Mucosa of descending colon (tissue), 3 donors: ENCODE measurements around the gene GATD1. TPM values are rescaled to one million over a fixed set of nuclear protein-coding genes. Genes with fewer than 3 reads are reported as not detected.

Experiments
- ATAC-seq: fragments of 200-7000 bp; cut with Tn5 transposase; one replicate; pipeline ENCODE4 v1.9.1; 2020; ENCODE audit warnings: mild to moderate bottlenecking, moderate library complexity
- DNase-seq, 3 donors: peaks; one replicate each; pipeline ENCODE4 v3.0.0-alpha.2; 2020
- H3K36me3 ChIP-seq: fragments of 200-600 bp; one replicate; pipeline ENCODE4 v1.8.0; 2021; ENCODE audit warnings: low read depth, mild to moderate bottlenecking
- H3K4me1 ChIP-seq: fragments of 200-600 bp; one replicate; pipeline ENCODE4 v1.8.0; 2021; ENCODE audit warnings: low read depth, mild to moderate bottlenecking
- H3K4me3 ChIP-seq: fragments of 200-600 bp; one replicate; pipeline ENCODE4 v1.8.0; 2021; ENCODE audit warnings: mild to moderate bottlenecking
- H3K9me3 ChIP-seq: fragments of 200-600 bp; one replicate; pipeline ENCODE4 v1.8.0; 2021; ENCODE audit warnings: mild to moderate bottlenecking
- CTCF ChIP-seq: fragments of 200-600 bp; IDR thresholded peaks from one replicate; pipeline ENCODE4 v1.8.0; 2022; ENCODE audit warnings: antibody characterized with exemption, mild to moderate bottlenecking
- intact Hi-C, 2 donors: fragments of 100-400 bp; cut with DNase I in 1 of 2; cut with micrococcal nuclease in 1 of 2; formaldehyde crosslinking; loops; one replicate each; pipeline versions ENCODE4 v1.11.0 to v1.11.1; 2022; cut with DNase I, micrococcal nuclease
- total RNA-seq, 3 donors: library from RNA; stranded (reverse); fragmentation: NEBNext Ultra II Directional in 2 of 3; extraction: Animal tissue kit (Norgen Biotek cat#: 25700) in 2 of 3; gene quantifications; one replicate each; pipeline versions ENCODE4 v1.2.1 to v1.2.4, GENCODE V29; 2021 to 2023
- donor health status: DM: no; HTN: no; CAD: no; lungs with moderate emphysema.
- donor health status: DM: no; HTN: no; CAD: no.
- donor health status: DM: no; HTN: yes; CAD: no.

Gene GATD1
- total RNA-seq, 3 donors from 2014 or later, result 51.9 to 58.8 (median 57.4) TPM

GRCh38 chr11:765025-765801 is 12.1 kb downstream of the GATD1 start:
- Histone ChIP-seq H3K4me1 (peaks cover 9% of the 10 kb centered on the region), H3K9me3 (no peaks in the 10 kb centered on the region), H3K4me3 (no peak overlapping the region), H3K36me3 (no peaks in the 10 kb centered on the region)
- DNase-seq (peak; percentile 69 to 73 (median 73)), ATAC-seq (peak; percentile 48)
- intact Hi-C loops, result no loop called here
- TF ChIP-seq CTCF, result peak; percentile 29

GRCh38 chr11:764322-765024 is 12.8 kb downstream of the GATD1 start:
- no peaks in the 10 kb centered on the region for H3K9me3 ChIP-seq
- TF ChIP-seq CTCF, result no peak
- no peak overlapping the region for H3K4me3 ChIP-seq
- no peak for ATAC-seq
- H3K4me1 ChIP-seq, result peaks cover 9% of the 10 kb centered on the region
- intact Hi-C loops, result no loop called here
- DNase-seq, result no peak
- no peaks in the 10 kb centered on the region for H3K36me3 ChIP-seq

DNA sequence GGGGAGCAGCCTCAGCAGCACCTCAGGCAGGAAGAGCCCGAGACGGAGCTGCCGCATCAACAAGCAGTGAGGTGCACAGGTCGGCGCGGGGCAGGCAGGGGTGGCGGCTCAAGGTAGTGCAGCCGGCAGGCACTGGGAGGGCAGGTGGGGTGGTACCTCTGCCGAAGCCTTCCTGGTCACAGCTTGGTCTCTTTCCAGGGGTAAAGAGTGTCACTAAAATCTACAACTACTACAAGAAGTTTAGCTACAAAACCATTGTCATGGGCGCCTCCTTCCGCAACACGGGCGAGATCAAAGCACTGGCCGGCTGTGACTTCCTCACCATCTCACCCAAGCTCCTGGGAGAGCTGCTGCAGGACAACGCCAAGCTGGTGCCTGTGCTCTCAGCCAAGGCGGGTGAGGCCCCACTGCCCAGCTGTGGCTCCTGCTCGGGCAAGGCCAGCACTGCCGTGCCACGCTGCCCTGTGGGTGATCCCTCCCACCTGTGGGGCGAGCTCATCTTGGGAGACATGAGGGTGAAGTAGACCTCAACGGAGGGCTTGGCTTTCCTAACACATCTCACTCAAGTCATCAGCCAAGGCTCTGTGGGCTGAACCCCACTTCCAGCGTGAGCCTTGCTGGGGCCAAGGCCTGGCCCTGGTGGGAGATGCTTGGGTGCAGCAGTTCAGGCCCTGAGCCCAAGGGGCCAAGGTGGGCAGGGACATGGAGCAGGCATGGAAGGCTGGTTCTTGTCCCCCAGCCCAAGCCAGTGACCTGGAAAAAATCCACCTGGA is 13.6 kb downstream of the GATD1 start:
- intact Hi-C loops, result no loop called here
- DNase-seq, result peak in 2 of 3 donors; percentile 47 to 57
- no peaks in the 10 kb centered on the region for H3K9me3 ChIP-seq
- peaks cover 6% of the 10 kb centered on the region for H3K36me3 ChIP-seq
- ATAC-seq, result peak; percentile 10
- no peak for TF ChIP-seq CTCF
- H3K4me3 ChIP-seq, result no peak overlapping the region
- H3K4me1 ChIP-seq, result peaks cover 9% of the 10 kb centered on the region

DNA sequence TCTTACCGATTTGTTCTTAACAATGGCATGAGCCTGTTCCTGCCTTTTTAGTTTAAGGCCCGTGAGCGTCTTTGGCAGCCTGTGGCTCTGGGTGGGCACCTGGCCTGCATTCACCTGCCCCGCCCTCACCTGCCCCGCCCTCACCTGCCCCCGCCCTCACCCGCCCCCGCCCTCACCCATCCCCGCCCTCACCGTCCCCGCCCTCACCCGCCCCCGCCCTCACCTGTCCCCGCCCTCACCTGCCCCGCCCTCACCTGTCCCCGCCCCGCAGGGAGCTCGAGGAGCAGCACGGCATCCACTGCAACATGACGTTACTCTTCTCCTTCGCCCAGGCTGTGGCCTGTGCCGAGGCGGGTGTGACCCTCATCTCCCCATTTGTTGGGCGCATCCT is 14.2 kb downstream of the GATD1 start:
- ATAC-seq (peak; percentile 80), DNase-seq (peak; percentile 71 to 82 (median 71))
- H3K36me3 ChIP-seq, result peaks cover 6% of the 10 kb centered on the region
- H3K9me3 ChIP-seq, result no peaks in the 10 kb centered on the region
- H3K4me1 ChIP-seq, result peaks cover 9% of the 10 kb centered on the region
- no peak for TF ChIP-seq CTCF
- no peak overlapping the region for H3K4me3 ChIP-seq
- intact Hi-C loops, result no loop called here

DNA sequence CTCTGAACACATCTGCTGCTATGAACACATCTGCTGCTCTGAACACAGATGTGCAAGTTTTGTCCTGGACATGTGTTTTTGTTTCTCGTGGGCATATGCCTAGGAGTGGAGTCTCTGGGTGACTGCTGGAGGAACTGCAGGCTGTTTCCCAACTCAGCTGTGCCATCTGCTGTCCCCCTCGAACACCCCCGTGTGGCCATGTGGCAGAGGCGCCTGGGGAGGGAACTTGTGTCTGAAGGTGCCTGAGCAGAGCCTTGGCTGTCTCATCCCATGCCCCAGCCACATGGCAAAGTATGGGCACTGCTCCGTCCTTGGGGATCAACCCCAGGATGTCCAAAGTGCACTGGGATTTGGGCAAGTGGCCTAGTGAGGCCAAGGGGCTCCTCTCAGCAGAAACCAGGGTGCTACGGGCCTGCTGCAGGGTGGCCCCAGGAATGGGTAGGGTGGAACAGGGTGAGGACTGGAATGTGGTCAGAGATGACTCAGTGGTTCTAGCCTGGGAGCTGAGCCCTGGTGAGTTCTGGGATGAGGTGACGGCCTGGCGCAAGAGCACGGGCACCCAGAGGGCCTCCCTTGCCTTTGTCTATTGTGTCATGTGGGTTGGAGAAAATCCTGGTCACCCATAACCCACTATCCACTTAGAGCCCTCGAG is 14.7 kb downstream of the GATD1 start:
- TF ChIP-seq CTCF, result no peak
- Histone ChIP-seq H3K36me3 (peaks cover 6% of the 10 kb centered on the region), H3K4me3 (no peak overlapping the region), H3K4me1 (peaks cover 9% of the 10 kb centered on the region), H3K9me3 (no peaks in the 10 kb centered on the region)
- intact Hi-C loops, result no loop called here
- DNase-seq (peak; percentile 51 to 65 (median 61)), ATAC-seq (peak; percentile 71)
